BLaER1 (cell line): ENCODE results near the gene JAG1.

Experiments used
- H3K27ac ChIP-seq: shearing (Covaris generic); formaldehyde crosslinking; 2 replicates; pipeline ENCODE4 v1.8.1; 2022
- H3K27me3 ChIP-seq: shearing (Covaris generic); formaldehyde crosslinking; 2 replicates; pipeline ENCODE4 v1.8.1; 2022
- H3K36me3 ChIP-seq: shearing (Covaris generic); formaldehyde crosslinking; 2 replicates; pipeline ENCODE4 v1.8.1; 2022
- H3K4me1 ChIP-seq: shearing (Covaris generic); formaldehyde crosslinking; 2 replicates; pipeline ENCODE4 v1.8.1; 2022
- H3K4me2 ChIP-seq: shearing (Covaris generic); formaldehyde crosslinking; 2 replicates; pipeline ENCODE4 v1.8.1; 2022
- H3K4me3 ChIP-seq: shearing (Covaris generic); formaldehyde crosslinking; 2 replicates; pipeline ENCODE4 v1.8.1; 2022
- H3K9ac ChIP-seq: shearing (Covaris generic); formaldehyde crosslinking; 2 replicates; pipeline ENCODE4 v1.8.1; 2022
- H3K9me3 ChIP-seq: shearing (Covaris generic); formaldehyde crosslinking; 2 replicates; pipeline ENCODE4 v1.8.1; 2022
- H4K20me1 ChIP-seq: shearing (Covaris generic); formaldehyde crosslinking; 2 replicates; pipeline ENCODE4 v1.8.1; 2022
- Cebpa-rat ChIP-seq: shearing (Covaris generic); IDR thresholded peaks from 2 replicates; pipeline ENCODE4 v1.8.1; 2022

JAG1 gene

DNA sequence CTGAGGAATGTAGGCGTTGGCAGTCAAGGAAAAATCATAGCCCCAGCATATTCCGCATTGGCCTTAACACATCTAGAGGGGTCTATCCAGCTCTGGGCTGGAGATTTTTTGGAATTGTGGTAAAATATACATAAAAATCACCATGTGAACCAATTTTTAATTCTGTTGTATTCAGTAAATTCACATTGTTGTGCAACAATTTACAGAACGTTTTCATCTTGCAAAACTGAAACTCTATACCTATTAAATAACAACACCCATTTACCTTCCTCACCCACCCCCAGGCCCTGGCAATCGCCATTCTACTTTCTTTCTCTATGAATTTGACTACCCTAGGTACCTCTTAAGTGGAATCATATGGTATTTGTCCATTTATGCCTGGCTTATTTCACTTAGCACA, 6.8 kb upstream of the JAG1 start:
- no peaks in the 10 kb centered on the region for H3K36me3 ChIP-seq
- H4K20me1 ChIP-seq = no peaks in the 10 kb centered on the region
- H3K9ac ChIP-seq = no peak overlapping the region
- no peak overlapping the region for H3K27ac ChIP-seq
- no peak for TF ChIP-seq Cebpa-rat
- H3K4me1 ChIP-seq = no peaks in the 10 kb centered on the region
- H3K9me3 ChIP-seq = no peaks in the 10 kb centered on the region
- no peak overlapping the region for H3K4me2 ChIP-seq
- H3K4me3 ChIP-seq = no peak overlapping the region
- H3K27me3 ChIP-seq = no peaks in the 10 kb centered on the region

GRCh38 chr20:10679269-10679668, 5.5 kb upstream of the JAG1 start:
- Histone ChIP-seq H3K9me3 (no peaks in the 10 kb centered on the region), H3K27ac (no peak overlapping the region), H3K4me1 (peaks cover 9% of the 10 kb centered on the region), H4K20me1 (no peaks in the 10 kb centered on the region), H3K27me3 (peaks cover 8% of the 10 kb centered on the region; the same call in 1 of the 2 replicates), H3K9ac (no peak overlapping the region), H3K4me2 (no peak overlapping the region), H3K4me3 (no peak overlapping the region), H3K36me3 (no peaks in the 10 kb centered on the region)
- no peak for TF ChIP-seq Cebpa-rat

- peaks cover 36% of the 10 kb centered on the region for H3K27me3 ChIP-seq
- H3K36me3 ChIP-seq = no peaks in the 10 kb centered on the region
- H3K4me2 ChIP-seq = no peak overlapping the region
- no peak for TF ChIP-seq Cebpa-rat
- H3K9me3 ChIP-seq = no peaks in the 10 kb centered on the region
- no peak overlapping the region for H3K4me3 ChIP-seq
- no peak overlapping the region for H3K27ac ChIP-seq
- no peak overlapping the region for H3K9ac ChIP-seq
- H4K20me1 ChIP-seq = peaks cover 23% of the 10 kb centered on the region
- peaks cover 28% of the 10 kb centered on the region for H3K4me1 ChIP-seq
Measured at GRCh38 chr20:10676518-10676917, 2.7 kb upstream of the JAG1 start.

GRCh38 chr20:10675450-10675848, 1.6 kb upstream of the JAG1 start:
- H3K4me1 ChIP-seq = peaks cover 38% of the 10 kb centered on the region
- H3K9me3 ChIP-seq = no peaks in the 10 kb centered on the region
- H3K27ac ChIP-seq = no peak overlapping the region
- H3K36me3 ChIP-seq = no peaks in the 10 kb centered on the region
- peak overlapping the region; percentile 100; the same call in 1 of the 2 replicates for H3K4me2 ChIP-seq
- peaks cover 44% of the 10 kb centered on the region for H3K27me3 ChIP-seq
- H3K9ac ChIP-seq = no peak overlapping the region
- H4K20me1 ChIP-seq = peaks cover 32% of the 10 kb centered on the region
- H3K4me3 ChIP-seq = no peak overlapping the region
- TF ChIP-seq Cebpa-rat = no peak

GRCh38 chr20:10674684-10675449, 1.1 kb upstream of the JAG1 start:
- Histone ChIP-seq H3K36me3 (no peaks in the 10 kb centered on the region), H3K27me3 (peaks cover 44% of the 10 kb centered on the region), H3K4me1 (peaks cover 44% of the 10 kb centered on the region), H3K27ac (peak overlapping the region; percentile 82), H4K20me1 (peaks cover 34% of the 10 kb centered on the region), H3K9me3 (no peaks in the 10 kb centered on the region), H3K9ac (peak overlapping the region; percentile 80), H3K4me3 (peak overlapping the region; percentile 79), H3K4me2 (peak overlapping the region; percentile 100)
- no peak for TF ChIP-seq Cebpa-rat

DNA sequence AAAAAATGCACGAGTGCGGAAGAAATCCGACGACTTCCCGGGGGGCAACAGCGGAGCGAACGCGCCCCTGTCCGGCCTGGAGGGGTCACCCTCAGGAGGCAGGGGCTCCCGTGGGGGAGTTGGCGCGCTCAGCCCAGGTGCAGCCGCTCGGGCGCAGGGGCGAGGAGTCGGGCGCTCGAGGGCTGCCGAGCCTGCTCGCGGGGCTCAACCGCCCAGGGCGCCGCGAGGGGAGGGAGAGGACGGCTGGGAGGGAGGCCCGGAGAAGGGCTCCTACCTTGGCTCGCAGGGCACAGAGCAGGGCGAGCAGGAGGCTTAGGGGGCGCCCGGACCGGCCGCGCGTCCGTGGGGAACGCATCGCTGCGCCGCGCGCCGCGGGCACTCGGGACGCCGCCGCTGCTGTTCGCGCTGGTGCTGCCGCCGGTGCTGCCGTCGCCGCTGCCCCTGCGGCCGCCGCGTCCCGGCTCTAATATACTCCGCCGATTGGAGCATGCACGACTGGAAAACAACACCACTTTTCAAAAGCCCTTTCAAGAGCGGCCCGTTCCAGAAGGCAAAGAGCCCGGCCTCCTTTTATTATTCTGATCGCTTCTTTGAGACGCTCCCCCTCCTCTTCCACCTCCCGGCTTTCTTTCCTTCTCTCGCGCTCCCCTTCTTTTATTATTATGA, 490 bp downstream of the JAG1 start:
- Histone ChIP-seq H3K4me1 (peaks cover 60% of the 10 kb centered on the region), H3K27me3 (peaks cover 44% of the 10 kb centered on the region), H3K27ac (peak overlapping the region; percentile 30; the same call in 1 of the 2 replicates), H3K9ac (peak overlapping the region; percentile 80), H3K4me2 (peak overlapping the region; percentile 100), H3K4me3 (peak overlapping the region; percentile 79), H4K20me1 (peaks cover 36% of the 10 kb centered on the region), H3K36me3 (no peaks in the 10 kb centered on the region), H3K9me3 (no peaks in the 10 kb centered on the region)
- TF ChIP-seq Cebpa-rat = no peak

DNA sequence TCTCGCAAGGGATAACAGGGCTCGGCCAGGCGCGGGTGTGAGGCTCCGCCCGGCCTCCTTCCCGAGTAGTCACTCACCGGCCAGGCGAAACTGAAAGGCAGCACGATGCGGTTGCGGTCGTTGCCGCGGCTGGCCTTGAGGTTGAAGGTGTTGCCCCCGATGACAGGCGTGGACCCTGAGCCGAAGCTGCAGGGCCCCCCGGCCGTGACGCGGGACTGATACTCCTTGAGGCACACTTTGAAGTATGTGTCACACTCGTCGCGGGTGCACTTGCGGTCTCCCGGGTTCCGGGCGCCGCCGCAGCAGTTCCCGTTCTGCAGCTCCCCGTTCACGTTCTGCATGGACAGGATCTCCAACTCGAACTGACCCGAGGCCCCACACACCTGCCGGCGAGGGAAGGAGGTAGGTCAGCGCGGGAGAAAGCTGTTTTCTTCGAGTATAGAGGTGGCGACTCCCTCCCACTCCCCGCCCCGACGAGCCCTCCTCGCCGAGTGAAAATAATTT, 1.1 kb downstream of the JAG1 start:
- Histone ChIP-seq H3K4me2 (peak overlapping the region; percentile 100), H3K9ac (peak overlapping the region; percentile 80; the same call in 1 of the 2 replicates), H3K36me3 (no peaks in the 10 kb centered on the region), H3K9me3 (no peaks in the 10 kb centered on the region), H4K20me1 (peaks cover 36% of the 10 kb centered on the region), H3K4me3 (peak overlapping the region; percentile 79), H3K27me3 (peaks cover 44% of the 10 kb centered on the region), H3K4me1 (peaks cover 66% of the 10 kb centered on the region), H3K27ac (no peak overlapping the region)
- TF ChIP-seq Cebpa-rat = no peak

- H3K27ac ChIP-seq = no peak overlapping the region
- peaks cover 36% of the 10 kb centered on the region for H4K20me1 ChIP-seq
- peaks cover 70% of the 10 kb centered on the region for H3K4me1 ChIP-seq
- no peak for TF ChIP-seq Cebpa-rat
- no peaks in the 10 kb centered on the region for H3K36me3 ChIP-seq
- H3K27me3 ChIP-seq = peaks cover 44% of the 10 kb centered on the region
- H3K9me3 ChIP-seq = no peaks in the 10 kb centered on the region
- peak overlapping the region; percentile 80; the same call in 1 of the 2 replicates for H3K9ac ChIP-seq
- peak overlapping the region; percentile 79 for H3K4me3 ChIP-seq
- peak overlapping the region; percentile 100 for H3K4me2 ChIP-seq
Measured at GRCh38 chr20:10671919-10672623, 1.7 kb downstream of the JAG1 start.

DNA sequence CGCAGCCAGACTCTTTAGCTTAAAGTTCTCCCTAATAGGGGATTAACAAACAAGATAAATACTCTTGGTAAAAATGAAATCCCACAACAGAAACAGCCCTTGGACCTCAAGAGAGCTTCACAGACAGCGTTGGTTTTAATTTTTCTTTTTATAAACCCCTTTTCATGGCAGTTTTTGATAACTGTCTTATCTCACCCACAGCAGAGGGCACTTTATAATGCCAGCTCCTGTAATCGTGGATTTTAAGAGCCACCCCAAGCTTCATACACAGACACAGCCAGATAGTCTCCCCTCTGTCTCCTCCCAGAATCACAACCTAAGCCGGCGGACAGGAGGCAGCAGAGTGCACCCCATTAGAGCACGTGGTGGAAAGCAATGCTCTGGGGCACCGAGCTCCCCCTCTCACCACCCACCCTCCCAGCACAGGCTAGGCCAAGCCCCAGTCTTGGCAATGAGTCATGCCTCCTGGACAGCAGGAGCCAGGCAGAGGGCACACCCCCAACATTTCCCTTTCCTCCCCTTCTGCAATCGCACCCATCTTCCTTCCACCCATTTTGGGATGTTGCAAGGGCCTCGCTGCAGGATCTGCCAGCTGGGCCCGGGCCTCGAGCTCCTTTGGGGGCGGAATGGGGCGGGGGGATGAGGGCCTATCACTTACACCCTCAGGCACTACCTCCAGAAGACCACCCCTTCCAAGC, 2.4 kb downstream of the JAG1 start:
- peaks cover 36% of the 10 kb centered on the region for H4K20me1 ChIP-seq
- peak overlapping the region; percentile 79 for H3K4me3 ChIP-seq
- no peak for TF ChIP-seq Cebpa-rat
- no peak overlapping the region for H3K27ac ChIP-seq
- peak overlapping the region; percentile 100 for H3K4me2 ChIP-seq
- no peak overlapping the region for H3K9ac ChIP-seq
- H3K36me3 ChIP-seq = no peaks in the 10 kb centered on the region
- peaks cover 44% of the 10 kb centered on the region for H3K27me3 ChIP-seq
- H3K9me3 ChIP-seq = no peaks in the 10 kb centered on the region
- H3K4me1 ChIP-seq = peaks cover 70% of the 10 kb centered on the region
